ENCODE measurements around the gene ST3GAL3.

GRCh38 chr1:43874716-43875115 lies 167.4 kb downstream of the ST3GAL3 start:
- TF ChIP-seq POLR2AphosphoS5 (IDR thresholded peaks at IDR 0.05), result no peak
- no peak for TF ChIP-seq CTCF (IDR thresholded peaks at IDR 0.05)
- TF ChIP-seq EP300 (IDR thresholded peaks at IDR 0.05), result no peak
